ENCODE data around the gene RAB3B.
"Not testable (repeated sequence)": the region's sequence is repeated elsewhere in the genome, so short reads cannot be mapped to it uniquely, and the experiment has no call there.

RAB3B gene

DNA sequence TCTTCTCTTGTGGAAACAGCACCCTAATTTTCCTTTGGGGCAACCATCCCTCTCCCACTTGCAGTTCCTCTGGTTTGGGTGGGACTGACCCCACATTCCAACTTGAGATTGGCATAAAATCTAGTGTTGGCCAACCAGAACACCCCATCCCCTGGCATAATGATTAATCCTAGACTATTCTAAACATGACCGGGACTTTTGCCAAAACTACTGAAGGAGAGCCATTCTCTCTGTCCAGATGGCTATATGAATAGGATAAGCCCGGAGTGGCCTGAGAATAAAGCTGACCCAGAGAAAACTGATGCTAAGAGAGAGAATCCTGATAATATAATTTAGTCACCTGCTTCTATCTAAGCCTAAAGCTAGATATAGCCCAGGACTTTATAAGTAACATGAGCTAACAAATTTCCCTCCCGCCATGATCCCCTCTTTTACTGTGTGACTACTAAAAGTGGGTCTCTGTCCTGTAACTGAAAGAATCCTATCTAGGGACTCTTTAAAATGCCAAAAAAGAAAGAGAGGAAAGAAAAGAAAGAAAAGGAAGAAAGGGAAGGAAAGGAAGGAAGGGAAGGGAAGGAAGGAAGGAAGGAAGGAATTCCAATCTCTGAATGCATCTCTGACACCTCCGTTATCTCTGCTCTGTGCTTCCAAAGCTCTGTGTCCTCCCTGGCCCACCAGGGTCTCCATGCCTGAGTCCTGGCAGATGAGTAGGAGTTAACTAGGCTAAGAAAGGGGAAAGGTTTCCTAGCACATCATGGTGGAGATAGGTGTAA is 84.0 kb downstream of the RAB3B start:
- no peak for DNase-seq (ENCODE audit: low spot score)
- in situ Hi-C loops (cut with MboI; ENCODE audit: low sequenced_read_pairs, unreplicated experiment): loop anchor here (10.0 kb wide), 1 partner anchor 98 kb away; no protein-coding TSS in a partner anchor

DNA sequence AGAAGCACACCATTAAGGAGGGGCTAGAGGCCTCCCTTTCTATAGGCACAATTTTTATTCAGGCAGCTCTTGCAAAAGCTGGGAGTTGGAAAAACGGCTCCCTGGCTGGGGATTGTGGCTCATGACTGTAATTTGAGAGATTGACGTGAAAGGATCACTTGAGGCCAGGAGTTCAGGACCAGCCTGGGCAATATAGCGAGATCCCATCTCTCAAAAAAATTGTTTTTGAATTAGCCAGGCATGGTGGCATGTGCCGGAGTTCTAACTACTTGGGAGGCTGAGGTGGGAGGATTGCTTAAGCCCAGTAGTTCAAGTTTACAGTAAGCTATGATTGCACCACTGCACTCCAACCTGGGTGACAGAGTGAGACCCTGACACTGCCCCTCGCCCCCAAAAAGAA is 88.0 kb downstream of the RAB3B start:
- DNase-seq (ENCODE audit: low spot score): no peak
- in situ Hi-C loops (cut with MboI; ENCODE audit: low sequenced_read_pairs, unreplicated experiment): loop anchor here (10.0 kb wide), 1 partner anchor 102 kb away; no protein-coding TSS in a partner anchor
- TF ChIP-seq, protein P1, sequence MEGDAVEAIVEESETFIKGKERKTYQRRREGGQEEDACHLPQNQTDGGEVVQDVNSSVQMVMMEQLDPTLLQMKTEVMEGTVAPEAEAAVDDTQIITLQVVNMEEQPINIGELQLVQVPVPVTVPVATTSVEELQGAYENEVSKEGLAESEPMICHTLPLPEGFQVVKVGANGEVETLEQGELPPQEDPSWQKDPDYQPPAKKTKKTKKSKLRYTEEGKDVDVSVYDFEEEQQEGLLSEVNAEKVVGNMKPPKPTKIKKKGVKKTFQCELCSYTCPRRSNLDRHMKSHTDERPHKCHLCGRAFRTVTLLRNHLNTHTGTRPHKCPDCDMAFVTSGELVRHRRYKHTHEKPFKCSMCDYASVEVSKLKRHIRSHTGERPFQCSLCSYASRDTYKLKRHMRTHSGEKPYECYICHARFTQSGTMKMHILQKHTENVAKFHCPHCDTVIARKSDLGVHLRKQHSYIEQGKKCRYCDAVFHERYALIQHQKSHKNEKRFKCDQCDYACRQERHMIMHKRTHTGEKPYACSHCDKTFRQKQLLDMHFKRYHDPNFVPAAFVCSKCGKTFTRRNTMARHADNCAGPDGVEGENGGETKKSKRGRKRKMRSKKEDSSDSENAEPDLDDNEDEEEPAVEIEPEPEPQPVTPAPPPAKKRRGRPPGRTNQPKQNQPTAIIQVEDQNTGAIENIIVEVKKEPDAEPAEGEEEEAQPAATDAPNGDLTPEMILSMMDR (IDR thresholded peaks at IDR 0.05; ENCODE audit: borderline replicate concordance, control extremely low read depth, extremely low read depth, insufficient read depth, missing control alignments): no peak

More for the DNA sequence above, 84.0 kb downstream of the RAB3B start:
- TF ChIP-seq, protein P1 (IDR thresholded peaks at IDR 0.05; ENCODE audit: borderline replicate concordance, control extremely low read depth, extremely low read depth, insufficient read depth, missing control alignments): no peak

DNA sequence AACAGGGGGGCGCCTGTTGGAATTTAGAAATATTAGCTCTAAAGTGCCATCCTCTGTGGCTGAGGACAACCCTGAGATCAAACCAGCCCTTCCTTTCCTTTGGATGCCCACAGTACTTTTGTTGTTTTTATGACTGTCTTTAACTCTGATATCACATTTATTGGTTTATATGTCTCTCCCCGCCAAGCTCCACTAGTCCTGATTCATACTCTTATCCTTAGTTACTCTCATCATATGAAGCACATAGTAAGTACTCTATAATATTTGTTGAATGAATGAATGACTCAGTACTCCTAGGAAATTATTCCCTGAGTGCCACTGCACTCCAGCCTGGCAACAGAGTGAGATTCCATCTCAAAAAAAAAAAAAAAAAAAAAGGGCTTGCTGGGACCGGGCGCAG is 89.3 kb downstream of the RAB3B start:
- in situ Hi-C loops (cut with MboI; ENCODE audit: low sequenced_read_pairs, unreplicated experiment): loop anchor here (10.0 kb wide), 1 partner anchor 104 kb away; no protein-coding TSS in a partner anchor

DNA sequence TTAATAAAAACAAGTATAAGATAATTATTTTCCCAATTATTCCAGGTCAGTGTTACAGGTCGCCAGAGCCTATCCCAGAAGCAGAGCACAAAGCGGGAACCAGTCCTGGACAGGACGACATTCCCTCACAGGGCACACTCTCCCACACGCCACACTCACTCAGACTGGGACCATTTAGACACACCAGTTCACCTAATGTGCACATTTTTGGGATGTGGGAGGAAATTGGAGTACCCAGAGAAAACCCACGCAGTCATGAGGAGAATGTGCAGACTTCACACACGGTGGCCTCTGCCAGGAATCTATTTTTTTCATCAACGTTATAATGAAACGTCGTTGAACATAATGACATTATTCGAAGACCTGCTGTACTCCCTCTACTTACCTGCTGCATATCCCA is 91.5 kb downstream of the RAB3B start:
- TF ChIP-seq, protein P1 (IDR thresholded peaks at IDR 0.05; ENCODE audit: borderline replicate concordance, control extremely low read depth, extremely low read depth, insufficient read depth, missing control alignments): no peak
- in situ Hi-C loops (cut with MboI; ENCODE audit: low sequenced_read_pairs, unreplicated experiment): no loop called here
- DNase-seq (ENCODE audit: low spot score): no peak

More for the DNA sequence above, 89.3 kb downstream of the RAB3B start:
- TF ChIP-seq, protein P1 (IDR thresholded peaks at IDR 0.05; ENCODE audit: borderline replicate concordance, control extremely low read depth, extremely low read depth, insufficient read depth, missing control alignments): no peak
- DNase-seq (ENCODE audit: low spot score): no peak

DNA sequence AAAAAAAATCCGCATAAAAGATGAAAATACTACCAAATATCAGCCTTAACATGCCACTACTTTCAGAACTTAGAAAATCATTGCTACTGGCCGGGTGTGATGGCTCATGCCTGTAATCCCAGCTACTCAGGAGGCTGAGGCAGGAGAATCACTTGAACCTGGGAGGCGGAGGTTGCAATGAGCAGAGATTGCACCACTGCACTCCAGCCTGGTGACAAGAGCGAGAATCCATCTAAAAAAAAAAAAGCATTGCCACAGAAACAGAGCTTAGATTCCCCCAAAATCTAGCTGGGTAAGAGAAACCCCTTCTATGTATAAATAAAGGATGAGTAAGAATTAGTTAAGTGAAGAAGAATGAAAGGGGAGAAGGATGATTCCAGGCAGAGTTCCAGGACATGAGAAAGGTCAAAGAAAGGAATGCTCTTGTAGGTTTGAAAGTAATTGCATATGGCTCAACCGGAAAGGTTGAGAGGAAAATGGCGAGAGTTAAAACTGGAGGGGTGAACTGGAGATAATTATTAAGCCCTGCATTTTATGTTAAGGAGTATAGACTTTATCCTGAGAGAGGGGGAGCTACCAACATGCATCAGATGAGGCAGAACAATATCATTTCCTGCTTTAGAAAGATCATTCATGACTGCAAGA is 92.3 kb downstream of the RAB3B start:
- DNase-seq (ENCODE audit: low spot score): no peak
- TF ChIP-seq, protein P1 (IDR thresholded peaks at IDR 0.05; ENCODE audit: borderline replicate concordance, control extremely low read depth, extremely low read depth, insufficient read depth, missing control alignments): no peak
- in situ Hi-C loops (cut with MboI; ENCODE audit: low sequenced_read_pairs, unreplicated experiment): no loop called here

DNA sequence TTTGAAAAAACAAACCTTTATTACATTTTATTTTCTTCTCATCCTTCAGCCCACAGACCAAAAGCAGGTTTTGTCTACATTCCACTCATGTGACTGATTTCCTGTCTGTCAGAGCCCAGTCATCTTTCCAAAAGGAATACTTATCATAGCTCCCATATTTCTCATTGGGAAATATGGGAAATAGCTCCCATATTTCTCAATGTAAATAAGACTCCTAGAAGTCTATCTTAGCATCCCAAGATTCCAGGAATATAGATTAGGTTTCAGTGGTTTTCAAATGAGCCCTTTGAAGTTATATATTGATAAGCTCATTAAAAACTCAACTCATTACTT is 92.8 kb downstream of the RAB3B start:
- TF ChIP-seq, protein P1 (IDR thresholded peaks at IDR 0.05; ENCODE audit: borderline replicate concordance, control extremely low read depth, extremely low read depth, insufficient read depth, missing control alignments): no peak
- in situ Hi-C loops (cut with MboI; ENCODE audit: low sequenced_read_pairs, unreplicated experiment): no loop called here
- no peak for DNase-seq (ENCODE audit: low spot score)

DNA sequence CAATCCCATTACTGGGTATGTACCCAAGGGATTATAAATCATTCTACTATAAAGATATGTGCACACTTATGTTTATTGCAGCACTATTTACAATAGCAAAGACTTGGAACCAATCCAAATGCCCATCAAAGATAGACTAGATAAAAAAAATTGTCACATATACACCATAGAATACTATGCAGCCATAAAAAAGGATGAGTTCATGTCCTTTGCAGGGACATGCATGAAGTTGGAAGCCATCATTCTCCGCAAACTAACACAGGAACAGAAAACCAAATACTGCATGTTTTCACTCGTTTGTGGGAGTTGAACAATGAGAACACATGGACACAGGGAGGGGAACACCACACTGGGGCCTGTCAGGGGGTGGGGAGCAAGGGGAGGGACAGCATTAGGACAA is 95.8 kb downstream of the RAB3B start:
- in situ Hi-C loops (cut with MboI; ENCODE audit: low sequenced_read_pairs, unreplicated experiment); DNase-seq (ENCODE audit: low spot score): not testable (repeated sequence)
